GM19240 (cell line): ENCODE data around the gene POLR1G.

Source experiments
- DNase-seq: peaks from one replicate; pipeline ENCODE4 v3.0.0; 2011; ENCODE audit warnings: low spot score; ENCODE audit not compliant: insufficient read length

The POLR1G gene, protein sequence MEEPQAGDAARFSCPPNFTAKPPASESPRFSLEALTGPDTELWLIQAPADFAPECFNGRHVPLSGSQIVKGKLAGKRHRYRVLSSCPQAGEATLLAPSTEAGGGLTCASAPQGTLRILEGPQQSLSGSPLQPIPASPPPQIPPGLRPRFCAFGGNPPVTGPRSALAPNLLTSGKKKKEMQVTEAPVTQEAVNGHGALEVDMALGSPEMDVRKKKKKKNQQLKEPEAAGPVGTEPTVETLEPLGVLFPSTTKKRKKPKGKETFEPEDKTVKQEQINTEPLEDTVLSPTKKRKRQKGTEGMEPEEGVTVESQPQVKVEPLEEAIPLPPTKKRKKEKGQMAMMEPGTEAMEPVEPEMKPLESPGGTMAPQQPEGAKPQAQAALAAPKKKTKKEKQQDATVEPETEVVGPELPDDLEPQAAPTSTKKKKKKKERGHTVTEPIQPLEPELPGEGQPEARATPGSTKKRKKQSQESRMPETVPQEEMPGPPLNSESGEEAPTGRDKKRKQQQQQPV

DNA sequence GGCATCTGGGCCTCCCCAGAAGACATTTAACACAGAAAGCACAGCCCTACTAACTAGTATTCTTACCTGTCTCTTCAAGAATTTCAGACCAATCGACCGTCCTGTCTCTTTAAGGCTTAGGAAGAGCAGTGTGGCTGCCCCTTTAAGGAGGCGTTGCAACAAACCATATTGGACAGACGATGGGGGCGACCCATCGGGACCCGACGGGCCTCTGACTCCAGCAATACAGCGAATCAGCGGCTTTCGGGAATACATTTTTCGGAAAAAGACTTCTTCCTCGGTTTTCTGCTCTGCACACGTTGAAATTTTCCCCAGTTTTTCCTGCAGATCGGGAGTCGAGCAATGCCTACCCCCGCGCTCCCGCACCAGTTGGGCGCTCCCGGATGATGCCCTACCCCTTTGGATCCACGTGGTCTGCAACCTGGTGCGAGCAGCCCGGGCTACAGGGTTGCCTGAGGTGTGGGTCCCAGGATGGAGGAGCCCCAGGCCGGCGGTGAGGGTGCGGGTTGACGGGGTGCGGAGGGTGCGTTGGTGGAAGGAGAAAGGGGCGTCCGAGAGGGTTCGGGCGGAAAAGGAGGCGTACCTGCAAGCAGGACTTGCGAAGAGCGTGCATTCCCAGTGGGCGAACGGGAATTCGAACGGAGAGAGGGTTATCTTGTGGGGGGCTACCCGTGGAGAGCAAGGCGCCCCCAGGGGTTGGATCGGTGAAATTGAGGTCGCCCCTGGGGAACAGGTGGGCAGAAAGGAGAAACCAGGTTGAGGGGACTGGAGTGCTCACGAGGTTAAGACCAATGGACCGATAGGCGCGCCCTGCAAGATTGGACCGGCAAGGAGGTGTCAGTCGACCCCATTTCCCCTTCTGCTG lies at the start of gene POLR1G:
Gene POLR1G (plus strand): TSS at position 419 of the 865 bp plus-strand sequence. CDS start 53 bp downstream, at position 472.
- DNase-seq = peak; percentile 93

DNA sequence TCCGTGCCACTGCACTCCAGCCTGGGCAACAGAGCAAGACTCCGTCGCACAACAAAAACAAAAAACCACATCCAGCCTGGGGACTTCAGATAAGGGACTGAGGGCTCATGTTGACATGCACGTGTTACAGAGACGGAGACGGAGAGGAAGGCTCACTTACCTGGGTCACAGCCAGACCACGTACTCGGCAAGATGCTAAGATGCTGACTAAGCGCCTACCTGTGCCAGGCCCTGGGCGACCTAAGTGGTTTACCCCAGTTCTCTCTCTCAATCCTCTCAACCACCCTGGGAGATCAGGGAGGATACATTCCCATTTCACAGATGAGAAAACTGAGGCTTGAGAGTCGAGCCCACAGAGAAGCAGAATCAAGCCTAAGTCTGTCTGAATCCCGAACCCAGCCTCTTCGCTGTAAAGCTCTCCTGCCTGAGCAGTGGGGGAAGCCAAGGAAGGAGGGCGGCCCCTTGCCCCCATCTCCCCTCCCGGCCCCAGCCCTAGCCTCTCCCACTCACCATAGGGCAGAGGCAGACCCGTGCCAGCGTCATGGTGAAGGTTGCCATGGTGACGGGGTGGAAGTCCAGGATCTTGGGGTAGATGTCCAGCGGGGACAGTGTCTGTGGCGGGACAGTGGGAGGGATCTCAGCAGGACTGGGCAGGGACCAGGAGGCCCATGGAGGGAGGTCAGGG lies 49.5 kb upstream of the POLR1G start:
- DNase-seq = no peak

DNA sequence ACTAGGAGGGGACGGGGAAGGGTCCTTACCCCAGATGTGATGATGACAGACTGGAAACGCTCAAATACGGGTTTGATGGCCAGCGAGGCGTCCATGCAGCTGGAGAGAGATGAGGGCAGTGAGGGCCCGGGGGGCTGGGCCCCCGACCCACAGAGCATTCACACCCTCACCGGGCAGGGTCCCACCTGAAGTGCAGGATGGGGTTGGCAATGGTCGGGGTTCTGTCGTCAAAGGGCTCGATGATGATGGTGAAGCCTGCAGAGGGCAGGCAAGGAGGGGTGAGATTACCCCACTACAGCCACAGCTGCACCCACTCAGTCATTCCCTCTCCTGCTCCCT lies 49.0 kb upstream of the POLR1G start:
- DNase-seq = no peak

DNA sequence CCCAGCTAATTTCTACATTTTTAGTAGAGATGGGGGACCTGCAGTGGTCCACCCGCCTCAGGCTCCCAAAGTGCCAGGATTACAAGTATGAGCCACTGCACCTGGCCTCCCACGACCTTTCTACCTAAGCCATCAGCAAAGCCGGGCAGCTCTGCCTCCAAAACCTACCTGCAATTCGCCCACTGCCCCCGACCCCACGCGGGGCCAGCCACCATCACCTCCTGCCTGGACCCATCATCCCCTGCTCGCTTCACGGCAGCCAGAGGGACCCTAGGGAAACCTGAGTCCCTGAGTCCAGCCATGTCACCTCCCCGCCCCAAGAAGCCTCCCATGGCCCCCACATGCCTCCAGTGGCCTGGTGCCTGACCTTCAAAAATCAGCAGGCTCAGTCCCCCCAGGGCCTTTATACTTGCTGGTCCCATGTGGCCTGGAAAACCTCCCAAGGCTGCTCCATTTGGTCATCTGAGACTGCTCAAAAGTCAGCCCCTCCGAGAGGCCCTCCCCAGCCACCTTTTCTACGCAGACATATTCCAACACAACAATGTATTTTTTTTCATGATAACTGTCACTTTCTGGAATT lies 48.1 kb upstream of the POLR1G start:
- DNase-seq = no peak

DNA sequence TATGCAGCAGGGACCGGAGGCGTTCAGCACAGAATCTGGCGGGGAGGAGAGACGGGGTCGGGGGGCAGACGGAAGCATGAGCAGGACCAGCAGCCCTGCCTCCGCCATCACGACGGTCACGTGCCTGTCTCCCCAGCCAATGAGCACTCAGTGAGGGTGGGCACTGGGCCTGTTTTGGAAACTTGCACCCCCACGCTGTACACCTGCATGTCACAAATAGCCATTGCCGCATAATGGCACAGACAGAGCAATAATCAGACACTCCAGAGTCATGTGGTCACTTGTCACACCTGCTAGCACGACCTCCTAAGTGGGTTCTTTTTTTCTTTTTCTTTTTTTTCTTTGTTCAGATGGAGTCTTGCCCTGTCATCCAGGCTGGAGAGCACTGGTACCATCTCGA lies 44.8 kb upstream of the POLR1G start:
- DNase-seq = no peak

DNA sequence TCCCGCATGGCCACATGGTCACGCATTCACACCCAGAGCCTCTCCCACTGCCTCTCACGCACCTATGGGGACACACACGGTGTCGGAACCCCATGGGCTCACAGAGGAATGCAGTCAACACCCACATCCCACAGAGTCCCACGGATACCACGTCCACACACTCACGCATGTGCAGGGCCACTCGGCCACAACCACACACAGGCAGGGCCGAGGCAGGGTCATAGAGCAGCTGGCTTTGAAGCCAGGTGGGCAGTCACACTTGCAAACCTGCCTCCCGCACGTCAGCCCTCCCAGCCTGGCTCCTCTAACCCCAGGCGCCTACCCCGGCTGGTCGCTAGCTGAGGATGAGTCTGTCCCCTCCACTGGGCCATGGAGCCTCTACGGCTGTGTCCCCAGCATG lies 44.2 kb upstream of the POLR1G start:
- DNase-seq = no peak

DNA sequence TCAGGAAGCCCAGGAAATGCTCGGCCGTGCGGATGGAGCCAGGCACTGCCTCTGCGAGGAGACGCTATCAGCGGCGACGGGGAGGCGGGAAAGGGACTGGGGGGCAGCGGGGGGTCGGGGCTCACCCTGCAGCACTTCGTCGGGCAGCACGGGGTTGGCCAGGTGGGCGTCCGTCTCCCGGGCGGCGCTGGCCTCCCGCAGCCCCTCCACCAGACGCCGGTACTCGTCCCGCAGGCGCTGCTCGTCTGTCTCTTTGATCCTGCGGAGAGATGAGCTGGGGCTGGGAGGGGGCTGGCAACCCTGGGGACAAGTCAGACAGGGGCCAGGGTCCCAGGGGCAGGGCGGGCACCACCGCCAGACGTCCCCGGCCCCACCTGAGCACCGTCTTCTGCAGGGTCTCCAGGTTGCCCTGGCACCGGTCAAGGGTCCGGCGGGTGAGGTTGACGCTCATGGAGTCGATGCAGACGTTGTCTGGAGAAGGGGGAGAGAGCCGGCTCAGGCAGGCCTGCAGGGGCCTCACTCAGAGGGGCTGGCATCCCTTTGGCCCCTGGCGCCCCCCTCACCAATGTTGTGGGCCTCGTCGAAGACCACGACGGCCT lies 42.5 kb upstream of the POLR1G start:
- DNase-seq = no peak

DNA sequence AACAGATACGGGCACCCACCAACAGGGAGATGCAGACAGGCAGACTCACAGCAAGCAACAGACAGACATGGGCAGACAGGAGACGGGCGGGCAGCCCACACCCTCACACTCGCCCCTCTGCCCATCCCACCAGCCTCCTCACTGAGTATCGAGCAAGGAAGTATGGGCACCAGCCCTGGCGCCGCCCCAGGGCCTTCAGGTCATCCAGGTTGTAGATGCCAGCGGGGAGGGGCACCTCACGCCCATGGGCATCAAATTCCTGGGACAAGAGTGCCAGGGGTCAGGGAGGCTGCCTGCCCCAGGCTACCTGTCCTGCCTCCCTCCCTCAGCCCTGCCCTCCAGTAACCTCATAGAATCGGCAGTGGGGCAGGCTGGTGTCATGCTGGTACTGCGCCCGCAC lies 41.7 kb upstream of the POLR1G start:
- DNase-seq = no peak

DNA sequence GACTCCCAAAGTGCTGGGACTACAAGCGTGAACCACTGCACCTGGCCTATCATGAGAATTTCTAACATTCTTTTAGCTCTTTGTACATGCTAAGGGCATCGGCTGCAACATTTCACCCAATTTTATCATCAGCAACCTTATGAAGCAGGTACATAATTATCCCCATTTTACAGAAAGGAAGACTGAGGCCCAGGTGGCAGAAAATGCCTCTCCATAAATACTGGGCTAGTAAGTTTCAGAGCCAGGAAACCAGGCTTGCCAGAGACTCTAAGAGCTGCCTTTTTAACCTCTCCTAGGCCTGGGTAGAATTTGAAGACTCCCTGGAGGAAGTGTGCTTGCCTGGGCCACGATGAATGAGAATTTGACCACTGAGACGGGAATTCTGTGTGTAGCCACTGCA lies 38.3 kb upstream of the POLR1G start:
- no peak for DNase-seq

DNA sequence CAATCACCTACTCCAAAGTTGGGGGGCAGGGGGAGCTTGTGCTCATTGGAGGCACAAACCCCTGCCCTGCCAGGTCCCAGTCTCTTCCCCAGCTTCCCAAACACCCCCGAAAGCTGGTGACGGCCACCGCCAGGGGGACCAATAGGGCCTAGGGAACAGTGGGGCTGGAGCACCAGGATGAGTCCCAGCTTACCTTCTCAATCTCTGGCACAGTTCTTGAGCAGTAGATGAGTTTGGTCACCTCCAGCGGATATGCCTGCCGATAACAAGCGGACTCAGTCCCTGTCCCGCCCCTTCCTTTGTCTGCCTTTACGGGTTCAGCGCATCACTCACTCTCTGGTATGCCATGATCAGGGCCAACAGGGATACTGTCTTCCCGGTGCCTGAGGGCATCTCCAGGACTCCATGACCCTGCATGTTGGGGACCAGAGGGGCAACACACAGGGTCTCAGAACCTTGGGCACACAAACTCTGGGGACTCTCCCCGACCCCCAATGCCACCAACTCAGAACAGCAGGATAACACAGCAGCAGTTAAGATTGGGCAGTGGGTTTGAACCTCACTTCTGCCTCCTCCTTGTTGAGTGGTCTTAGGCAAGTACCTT lies 37.6 kb upstream of the POLR1G start:
- DNase-seq = no peak

DNA sequence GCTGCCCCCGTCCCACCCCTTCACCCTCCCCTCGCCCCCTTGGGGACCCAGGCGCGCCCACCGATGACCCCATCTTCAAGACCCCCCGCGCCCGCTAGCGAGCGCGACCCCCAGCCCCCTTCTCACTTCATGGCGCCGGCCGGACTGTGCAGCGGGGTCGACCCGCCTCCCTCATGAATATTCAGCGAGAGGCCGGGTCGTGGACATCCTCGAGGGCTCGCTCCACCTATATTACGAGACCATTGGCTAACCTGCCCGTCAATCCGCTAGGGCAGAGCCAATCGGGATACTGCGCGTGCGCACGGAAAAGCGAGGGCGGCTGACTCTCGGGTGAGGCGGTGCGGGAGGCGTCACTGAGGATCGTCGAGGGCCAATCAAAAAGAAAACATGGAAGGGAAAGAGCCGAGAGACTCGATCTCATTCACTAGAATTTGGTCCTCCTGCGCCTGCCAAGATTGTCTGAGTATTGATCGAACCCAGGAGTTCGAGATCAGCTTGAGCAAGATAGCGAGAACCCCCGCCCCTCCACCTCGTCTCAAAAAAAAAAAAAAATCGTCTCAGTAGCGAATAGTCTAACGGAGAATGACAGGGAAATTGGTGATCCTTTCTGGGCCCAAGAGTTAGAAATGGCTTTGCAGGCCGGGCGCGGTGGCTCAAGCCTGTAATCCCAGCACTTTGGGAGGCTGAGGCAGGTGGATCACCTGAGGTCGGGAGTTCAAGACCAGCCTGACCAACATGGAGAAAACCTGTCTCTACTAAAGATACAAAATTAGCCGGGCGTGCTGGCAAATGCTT lies 35.8 kb upstream of the POLR1G start, which contains the start of gene ERCC2:
Gene ERCC2 (minus strand): TSS at position 164 of the 795 bp plus-strand sequence. CDS start 33 bp downstream, at position 131.
- DNase-seq = peak; percentile 100

DNA sequence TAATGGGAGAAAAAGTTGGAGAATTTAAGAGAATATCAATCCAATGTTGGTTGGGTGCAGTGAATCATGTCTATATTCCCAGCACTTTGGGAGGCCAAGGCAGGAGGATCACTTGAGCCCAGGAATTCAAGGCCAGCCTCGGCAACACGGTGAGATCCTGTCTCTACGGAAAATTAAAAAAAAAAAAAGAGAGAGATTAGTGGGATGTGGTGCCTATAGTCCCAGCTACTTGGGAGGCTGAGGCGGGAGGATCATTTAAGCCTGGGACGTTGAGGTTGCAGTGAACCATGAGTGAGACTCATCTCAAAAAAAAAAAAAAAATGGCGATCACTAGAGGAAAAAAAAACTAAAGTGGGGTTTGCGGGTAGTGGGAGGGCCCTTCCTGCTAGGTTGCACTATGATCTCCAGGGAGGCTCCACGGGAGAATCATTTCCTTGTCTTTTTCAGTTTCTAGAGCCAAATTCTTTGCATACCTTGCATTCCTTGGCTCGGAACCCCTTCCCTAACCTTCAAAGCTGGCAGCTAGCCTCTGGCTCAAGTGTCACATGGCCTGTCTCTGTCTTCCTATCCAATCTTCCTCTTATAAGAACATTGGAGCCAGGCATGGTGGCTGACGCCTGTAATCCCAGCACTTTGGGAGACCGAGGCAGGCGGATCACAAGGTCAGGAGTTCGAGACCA lies 30.3 kb upstream of the POLR1G start:
- DNase-seq = no peak

DNA sequence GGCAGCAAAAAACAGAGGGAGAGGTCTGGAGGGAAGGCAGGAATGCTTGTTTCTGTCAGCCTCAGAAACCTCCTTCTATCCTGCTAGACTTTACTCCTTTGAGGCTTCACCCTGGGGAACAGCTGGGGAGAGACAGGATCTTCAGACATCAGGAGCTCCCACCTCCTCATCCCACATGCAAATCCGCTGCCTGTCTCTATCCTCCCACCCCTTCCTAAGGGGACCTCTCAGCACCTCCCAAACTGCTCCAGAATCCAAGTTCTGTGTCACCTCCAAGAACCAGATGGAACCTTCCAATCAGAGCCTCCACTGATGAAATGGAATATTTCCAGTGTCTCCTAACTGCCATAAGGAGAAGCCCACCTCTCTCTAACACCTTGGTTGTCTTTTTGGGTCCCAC lies 26.3 kb upstream of the POLR1G start:
- DNase-seq = no peak

DNA sequence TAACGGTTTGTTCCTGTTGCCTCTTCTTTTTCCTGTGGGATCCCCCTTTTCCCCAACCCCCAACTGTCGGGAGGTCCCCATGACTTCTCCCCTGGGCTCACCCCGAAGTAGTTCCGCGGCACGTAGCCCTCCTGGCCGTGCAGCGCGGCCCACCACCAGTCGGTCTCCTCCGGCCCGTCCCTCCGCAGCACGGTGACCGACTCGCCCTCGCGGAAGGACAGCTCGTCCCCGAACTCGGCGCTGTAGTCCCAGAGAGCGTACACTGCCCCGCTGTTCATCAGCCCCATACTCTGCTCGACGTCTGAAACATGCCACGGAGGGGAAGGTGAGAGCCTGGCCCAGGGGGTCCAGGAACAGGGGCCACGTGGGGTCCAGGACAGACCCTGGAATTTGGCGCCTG lies 24.0 kb upstream of the POLR1G start:
- DNase-seq = no peak

DNA sequence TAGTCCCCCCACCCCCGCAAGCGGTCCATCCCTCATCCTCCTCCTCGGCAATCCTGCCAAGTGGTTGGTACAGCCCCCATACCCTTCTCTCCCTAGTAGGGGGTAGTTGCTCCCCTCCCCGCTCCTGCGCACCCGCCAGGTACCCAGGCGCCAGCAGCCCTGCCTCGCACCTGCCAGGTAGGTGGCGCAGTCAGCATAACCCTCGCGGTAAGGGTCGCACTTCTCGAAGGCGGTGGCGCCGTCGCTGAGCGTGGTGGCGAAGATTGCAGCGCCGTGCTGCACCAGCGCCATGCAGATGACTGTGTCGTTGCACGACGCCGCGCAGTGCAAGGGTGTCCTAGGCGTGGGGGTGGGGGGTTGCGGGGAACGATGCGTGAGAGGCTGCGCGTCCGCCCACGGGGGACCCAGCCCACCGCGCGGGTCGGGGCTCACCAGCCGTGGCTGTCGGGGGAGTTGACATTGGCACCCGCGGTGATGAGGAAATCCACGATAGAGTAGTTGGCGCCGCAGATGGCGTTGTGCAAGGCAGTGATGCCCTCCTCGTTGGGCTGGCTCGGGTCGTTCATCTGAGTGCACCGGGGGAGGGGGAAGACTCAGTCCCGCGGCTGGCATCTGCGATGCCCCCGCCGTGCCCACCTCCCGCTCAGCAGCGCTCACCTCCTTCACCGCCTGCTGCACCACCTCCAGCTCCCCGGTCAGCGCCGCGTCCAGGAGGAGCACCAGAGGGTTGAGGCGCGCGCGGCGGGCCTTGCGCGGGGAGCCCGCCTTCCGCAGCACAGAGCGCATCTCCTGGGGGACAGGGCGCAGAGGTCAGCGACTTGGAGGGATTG lies 20.8 kb upstream of the POLR1G start:
- no peak for DNase-seq

DNA sequence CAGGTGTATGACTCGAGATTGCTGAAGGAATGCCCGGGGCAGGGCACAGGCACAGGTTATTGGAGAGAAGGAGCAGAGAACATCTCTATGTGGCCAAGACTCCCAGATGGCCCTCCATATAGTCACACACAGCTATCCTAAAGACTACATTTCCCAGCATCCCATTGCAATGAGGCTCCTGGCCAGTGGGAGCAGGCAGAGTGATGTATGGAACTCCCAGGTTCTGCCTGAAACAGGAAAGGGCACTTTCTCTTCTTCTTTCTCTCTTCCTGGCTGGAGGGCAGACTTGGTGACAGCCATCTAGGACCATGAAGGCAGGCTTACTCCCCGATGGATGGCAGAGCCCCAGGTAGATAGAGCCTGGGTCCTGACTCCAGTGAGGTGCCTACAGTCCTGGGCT lies 15.1 kb upstream of the POLR1G start:
- no peak for DNase-seq

DNA sequence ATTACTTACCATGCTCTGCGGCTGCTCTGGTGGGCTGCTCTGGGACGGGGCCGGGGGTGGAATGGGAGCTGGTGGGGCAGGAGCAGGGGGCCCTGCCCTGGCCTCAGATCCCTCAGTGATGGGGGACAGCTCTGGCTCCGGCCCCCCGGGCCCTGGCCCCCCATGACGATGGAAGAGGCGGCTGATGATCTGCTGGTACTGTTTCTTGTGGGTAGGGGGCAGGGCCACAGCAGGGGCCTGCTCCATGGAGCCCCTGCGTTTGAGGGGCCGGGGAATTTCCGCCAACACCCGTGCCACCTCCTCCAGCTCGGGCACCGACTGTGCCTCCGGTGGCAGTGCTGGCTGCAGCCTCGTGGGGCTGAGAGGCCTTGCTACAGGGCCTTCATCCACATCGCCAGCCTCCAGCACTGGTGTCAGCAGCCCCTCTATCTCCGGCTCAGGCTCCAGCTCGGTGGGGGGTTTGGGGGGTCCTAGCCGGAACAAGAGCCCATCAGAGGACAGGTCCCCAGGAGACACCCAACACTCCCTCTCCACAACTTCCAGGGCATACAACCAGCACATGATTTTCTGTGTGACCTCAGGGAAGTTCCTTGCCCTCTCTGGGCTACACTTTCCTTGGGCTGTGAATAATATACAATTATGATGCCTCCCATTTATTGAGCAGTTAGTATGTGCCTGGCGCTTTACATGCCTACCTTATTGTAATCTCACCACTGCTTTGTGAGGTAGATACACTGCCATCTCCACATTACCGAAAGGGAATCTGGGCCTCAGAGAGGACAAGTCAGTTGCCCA lies 14.4 kb upstream of the POLR1G start:
- DNase-seq = no peak
